ENCODE results near the gene POU3F3. TPM values are rescaled to one million over a fixed set of nuclear protein-coding genes. Genes with fewer than 3 reads are reported as not detected.

POU3F3 gene
- total RNA-seq, 2 donors from 2014 or later, result not detected

DNA sequence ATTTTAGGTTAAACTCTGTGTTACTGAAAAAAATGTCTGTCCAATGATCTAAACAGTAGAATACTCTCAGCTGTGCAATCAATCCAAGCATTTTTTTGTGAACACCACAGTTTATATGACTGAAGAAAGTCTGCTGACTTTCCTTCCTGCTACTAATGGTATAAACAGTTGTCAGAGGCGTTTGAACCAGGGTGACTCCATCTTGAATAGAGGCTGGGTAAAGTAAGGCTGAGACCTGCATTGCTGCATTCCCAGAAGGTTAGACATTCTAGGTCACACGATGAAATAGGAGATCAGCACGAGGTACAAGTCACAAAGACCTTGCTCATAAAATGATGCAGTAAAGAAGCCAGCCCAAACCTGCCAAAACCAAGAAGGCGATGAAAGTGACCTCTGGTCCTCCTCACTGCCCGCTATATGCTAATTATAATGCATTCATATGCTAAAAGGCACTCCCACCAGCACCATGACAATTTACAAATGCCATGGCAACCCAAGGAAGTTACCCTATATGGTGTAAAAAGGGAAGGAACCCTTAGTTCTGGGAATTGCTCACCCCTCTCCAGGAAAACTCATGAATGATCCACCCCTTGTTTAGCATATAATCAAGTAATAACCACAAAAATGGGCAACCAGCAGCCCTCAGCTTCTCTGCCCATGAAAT lies 31.3 kb downstream of the POU3F3 start:
- no peak for DNase-seq
- Histone ChIP-seq H3K9ac (ENCODE audit: extremely low read depth, low read length, poor library complexity, severe bottlenecking) (no peak overlapping the region), H3K4me1 (ENCODE audit: control insufficient read depth, insufficient read depth, low read length) (no peaks in the 10 kb centered on the region), H3K36me3 (ENCODE audit: control insufficient read depth, insufficient read depth, low read length) (no peaks in the 10 kb centered on the region), H3K4me3 (ENCODE audit: low read length) (no peak overlapping the region), H3K27me3 (ENCODE audit: control insufficient read depth, insufficient read depth, low read length, poor library complexity, severe bottlenecking) (peaks cover 5% of the 10 kb centered on the region), H3K9me3 (ENCODE audit: control insufficient read depth, low read length) (no peaks in the 10 kb centered on the region), H3K27ac (ENCODE audit: low read depth, low read length) (no peak overlapping the region)
- Mint-ChIP-seq H3K27ac (no peak overlapping the region), H3K9me3 (no peaks in the 10 kb centered on the region), H3K4me1 (no peaks in the 10 kb centered on the region), H3K27me3 (ENCODE audit: insufficient read depth) (peaks cover 40% of the 10 kb centered on the region), H3K36me3 (ENCODE audit: low read depth) (no peaks in the 10 kb centered on the region), H3K4me3 (no peak overlapping the region)
- 78 to 81% methylated on average over 3 to 5 of the region's 5 CpGs for WGBS, 2 experiments (ENCODE audit: insufficient coverage in 1 of 2, insufficient read length in 1 of 2)
- no peak for TF ChIP-seq CTCF (conservative IDR thresholded peaks at IDR 0.05)

GRCh38 chr2:104887676-104888075 lies 33.8 kb downstream of the POU3F3 start:
- no peak overlapping the region for H3K9ac ChIP-seq (ENCODE audit: extremely low read depth, low read length, poor library complexity, severe bottlenecking)
- Mint-ChIP-seq H3K4me1 (no peaks in the 10 kb centered on the region), H3K27ac (no peak overlapping the region), H3K4me3 (no peak overlapping the region), H3K36me3 (ENCODE audit: low read depth) (no peaks in the 10 kb centered on the region), H3K27me3 (ENCODE audit: insufficient read depth) (peaks cover 24% of the 10 kb centered on the region), H3K9me3 (no peaks in the 10 kb centered on the region)
- H3K36me3 ChIP-seq (ENCODE audit: control insufficient read depth, insufficient read depth, low read length), result no peaks in the 10 kb centered on the region
- no peak overlapping the region for H3K27ac ChIP-seq (ENCODE audit: low read depth, low read length)
- TF ChIP-seq CTCF (conservative IDR thresholded peaks at IDR 0.05), result no peak
- H3K9me3 ChIP-seq (ENCODE audit: control insufficient read depth, low read length), result no peaks in the 10 kb centered on the region
- no peaks in the 10 kb centered on the region for H3K4me1 ChIP-seq (ENCODE audit: control insufficient read depth, insufficient read depth, low read length)
- 88 to 89% methylated on average over 3 to 6 of the region's 6 CpGs for WGBS, 2 experiments (ENCODE audit: insufficient coverage in 1 of 2, insufficient read length in 1 of 2)
- DNase-seq, result no peak
- no peaks in the 10 kb centered on the region for H3K27me3 ChIP-seq (ENCODE audit: control insufficient read depth, insufficient read depth, low read length, poor library complexity, severe bottlenecking)
- no peak overlapping the region for H3K4me3 ChIP-seq (ENCODE audit: low read length)

DNA sequence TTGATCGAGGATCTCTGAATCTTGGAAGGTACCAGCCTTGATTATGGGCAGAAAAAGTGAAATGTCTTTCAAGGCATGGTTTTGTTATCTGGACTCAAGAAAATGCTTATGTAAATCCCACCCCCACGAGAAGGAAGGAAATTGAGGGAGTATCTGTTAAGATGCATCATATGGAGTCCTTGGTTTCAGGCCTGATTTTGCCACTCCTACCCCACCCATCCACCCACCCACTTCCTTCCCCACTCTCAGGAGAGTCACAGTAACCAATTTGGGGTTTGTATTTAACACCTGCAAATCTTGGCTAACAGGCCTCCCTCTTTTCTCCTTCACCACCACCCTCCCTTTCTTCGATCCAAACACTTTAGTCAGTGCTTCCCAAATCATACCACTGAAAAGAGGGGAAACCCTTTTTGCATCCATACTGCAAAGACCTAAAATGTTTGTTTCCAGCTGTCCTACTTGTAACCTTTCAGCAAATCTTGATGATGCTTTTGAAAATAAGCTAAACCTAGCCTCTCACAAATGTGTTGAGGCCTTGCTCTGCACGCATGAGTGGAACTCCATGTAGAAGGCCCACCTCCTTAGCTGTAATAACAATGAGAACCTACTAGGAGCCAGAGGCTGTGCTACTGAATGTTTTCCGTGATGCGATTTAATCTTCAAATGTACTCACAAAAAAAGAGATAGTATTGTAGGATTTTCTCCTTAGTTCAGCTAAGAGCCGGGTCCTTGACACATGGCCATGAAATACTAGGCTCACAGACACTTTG lies 34.8 kb downstream of the POU3F3 start:
- Histone ChIP-seq H3K27me3 (ENCODE audit: control insufficient read depth, insufficient read depth, low read length, poor library complexity, severe bottlenecking) (no peaks in the 10 kb centered on the region), H3K4me1 (ENCODE audit: control insufficient read depth, insufficient read depth, low read length) (no peaks in the 10 kb centered on the region), H3K36me3 (ENCODE audit: control insufficient read depth, insufficient read depth, low read length) (no peaks in the 10 kb centered on the region), H3K9me3 (ENCODE audit: control insufficient read depth, low read length) (no peaks in the 10 kb centered on the region), H3K27ac (ENCODE audit: low read depth, low read length) (no peak overlapping the region), H3K4me3 (ENCODE audit: low read length) (no peak overlapping the region), H3K9ac (ENCODE audit: extremely low read depth, low read length, poor library complexity, severe bottlenecking) (no peak overlapping the region)
- Mint-ChIP-seq H3K4me3 (no peak overlapping the region), H3K36me3 (ENCODE audit: low read depth) (no peaks in the 10 kb centered on the region), H3K4me1 (no peaks in the 10 kb centered on the region), H3K9me3 (no peaks in the 10 kb centered on the region), H3K27ac (no peak overlapping the region), H3K27me3 (ENCODE audit: insufficient read depth) (peaks cover 16% of the 10 kb centered on the region)
- DNase-seq, result no peak
- 92 to 100% methylated on average over 4 to 7 of the region's 7 CpGs for WGBS, 2 experiments (ENCODE audit: insufficient coverage in 1 of 2, insufficient read length in 1 of 2)
- TF ChIP-seq CTCF (conservative IDR thresholded peaks at IDR 0.05), result no peak
